Measurements from ENCODE around the gene TBC1D9B.

TBC1D9B gene

GRCh38 chr5:179868541-179868940, 39.2 kb downstream of the TBC1D9B start:
- DNase-seq: no peak

- DNase-seq: no peak
Measured at GRCh38 chr5:179867476-179867875, 40.2 kb downstream of the TBC1D9B start.

DNA sequence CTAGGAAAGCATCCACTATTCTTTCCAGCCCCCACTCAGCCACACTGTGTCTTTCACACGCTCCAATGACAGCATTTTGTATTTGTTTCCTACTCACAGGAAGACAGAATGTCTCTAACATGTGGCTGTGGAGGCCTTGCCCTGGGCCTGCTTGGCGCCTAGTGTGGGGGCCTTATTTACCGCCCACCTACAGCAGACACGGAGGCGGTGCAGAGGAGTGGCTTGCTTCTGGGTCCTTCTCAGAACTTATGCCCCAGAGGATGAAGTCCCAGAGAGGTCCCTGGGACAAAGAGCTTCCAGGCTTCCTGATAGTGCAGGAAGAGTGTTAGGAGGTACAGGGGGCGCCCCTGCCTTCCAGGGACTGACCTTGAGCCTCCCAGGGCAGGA, 40.6 kb downstream of the TBC1D9B start:
- no peak for DNase-seq

DNA sequence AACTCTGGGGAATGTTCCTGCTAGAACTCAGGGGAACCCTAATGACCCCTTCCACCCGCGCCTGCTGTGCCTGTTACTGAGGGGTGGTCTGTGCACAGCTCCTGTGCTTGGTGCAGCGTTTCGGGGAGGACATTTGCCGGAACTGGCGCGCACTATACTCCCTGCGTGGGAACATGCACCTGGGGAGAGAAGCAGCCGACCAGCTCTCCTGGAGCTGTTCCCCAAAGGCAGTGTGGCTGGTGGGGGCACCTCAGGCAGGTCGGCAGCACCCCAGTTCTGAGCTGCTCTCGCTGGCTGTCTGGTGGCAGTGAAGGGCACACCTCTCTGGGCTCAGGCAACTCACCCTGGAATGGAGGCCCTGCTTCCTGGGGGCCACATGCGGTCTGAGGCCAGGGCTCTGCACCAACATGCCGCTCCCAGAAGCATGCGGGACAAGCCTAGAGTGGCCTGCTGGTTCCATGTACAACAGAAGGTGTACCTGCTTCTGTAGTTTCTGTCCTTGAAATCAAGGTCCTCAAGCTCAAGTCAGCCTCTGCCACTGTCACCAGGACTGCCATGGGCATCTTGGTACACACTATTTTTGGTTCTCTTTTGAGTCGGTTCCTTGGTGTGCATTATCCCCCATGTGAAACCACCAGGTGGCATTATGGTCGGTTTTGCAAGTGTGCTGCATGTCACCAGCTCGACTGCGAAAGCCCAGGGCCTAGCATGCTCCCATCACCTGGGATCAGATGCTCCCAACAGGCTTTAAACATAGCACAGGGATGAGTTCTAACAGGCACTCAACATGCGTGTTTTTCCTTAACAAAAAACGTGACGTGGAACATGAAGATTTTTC, 41.2 kb downstream of the TBC1D9B start:
- DNase-seq: no peak

DNA sequence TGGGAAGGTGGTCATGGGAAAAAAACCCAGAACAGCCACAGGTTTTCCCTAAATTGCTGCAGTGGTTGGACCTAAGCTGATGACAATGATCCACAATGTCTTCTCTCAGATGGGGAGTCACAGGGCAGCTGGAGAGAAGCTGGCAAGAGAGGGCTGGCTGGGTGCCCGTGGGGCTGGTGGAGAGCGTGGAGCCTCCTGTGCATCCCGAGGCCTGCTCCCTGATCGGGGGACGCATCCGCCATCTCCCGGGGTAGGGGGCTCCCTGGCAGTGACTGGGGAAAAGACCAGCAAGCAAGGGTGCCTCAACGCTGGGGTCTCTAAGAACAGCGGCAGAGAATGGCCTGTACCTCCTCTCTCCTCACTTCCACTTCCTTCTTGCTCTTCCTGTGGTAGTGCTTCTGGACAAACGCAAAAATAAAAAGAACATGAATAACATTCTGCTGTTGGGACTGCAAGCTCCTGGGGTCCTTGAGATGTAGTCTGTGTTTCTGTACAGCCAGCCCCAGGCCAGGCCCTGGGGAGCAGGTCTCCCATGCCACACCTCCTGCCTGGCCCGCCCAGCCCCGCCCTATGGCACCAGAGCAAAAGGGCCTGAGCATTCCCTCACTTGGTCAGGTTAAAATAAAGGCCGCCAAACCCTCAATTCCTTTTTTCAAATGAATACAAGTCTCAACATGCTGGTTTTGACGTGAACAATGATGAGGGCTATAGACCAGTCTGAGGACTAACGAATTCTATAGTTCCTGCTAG, 42.0 kb downstream of the TBC1D9B start:
- DNase-seq: no peak

DNA sequence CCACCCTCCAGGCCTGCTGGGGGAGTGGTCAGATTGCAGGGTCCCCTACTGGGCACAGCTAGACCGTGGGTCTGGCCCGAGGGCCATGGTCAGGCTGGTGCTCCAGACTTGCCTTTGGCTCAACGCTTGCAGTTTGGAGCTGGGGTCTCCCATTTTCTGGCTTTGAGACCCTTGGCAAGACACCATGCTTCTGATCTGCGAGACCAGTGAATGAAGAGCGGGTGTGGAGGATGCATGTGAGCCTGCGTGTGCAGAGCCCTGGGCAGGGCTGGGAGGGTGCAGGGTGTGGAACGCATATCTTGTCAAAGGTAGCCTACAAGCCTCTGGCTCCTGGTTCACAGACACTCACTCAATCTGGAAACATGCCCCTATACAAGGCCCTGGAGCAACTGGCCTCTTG, 43.0 kb downstream of the TBC1D9B start:
- no peak for DNase-seq

DNA sequence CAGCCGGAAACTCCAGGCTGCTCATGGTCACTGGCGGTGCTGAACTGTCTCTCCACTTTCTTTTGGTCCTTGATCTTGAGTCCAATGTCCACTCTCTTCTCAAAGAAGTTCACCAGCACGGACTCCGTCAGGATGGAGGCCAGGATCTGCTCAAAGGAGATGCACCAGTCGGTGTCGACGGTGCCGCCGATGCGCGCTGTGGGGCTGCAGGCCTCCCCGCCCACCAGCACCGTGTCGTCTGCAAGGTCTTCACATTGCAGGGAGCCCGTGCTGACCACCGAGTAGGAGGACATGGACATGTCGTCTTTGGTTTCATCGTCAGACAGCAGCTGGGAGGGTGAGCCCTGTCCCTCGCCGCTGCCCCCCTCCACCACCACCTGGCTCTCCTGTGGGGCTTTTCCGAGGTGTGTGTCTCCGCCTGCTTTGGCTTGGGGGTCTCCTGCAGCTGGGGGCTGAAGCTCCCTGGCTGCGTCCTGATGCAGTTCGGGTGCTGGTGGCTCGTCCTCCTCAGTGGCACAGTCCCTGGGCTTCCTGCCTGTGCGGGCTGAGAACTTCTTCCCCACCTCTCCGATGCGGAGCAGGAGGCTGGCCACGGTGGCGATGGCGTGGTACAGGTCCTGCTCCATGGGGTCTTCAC, 44.1 kb downstream of the TBC1D9B start:
- DNase-seq: no peak

- no peak for DNase-seq
Measured at GRCh38 chr5:179862891-179863290, 44.8 kb downstream of the TBC1D9B start.

DNA sequence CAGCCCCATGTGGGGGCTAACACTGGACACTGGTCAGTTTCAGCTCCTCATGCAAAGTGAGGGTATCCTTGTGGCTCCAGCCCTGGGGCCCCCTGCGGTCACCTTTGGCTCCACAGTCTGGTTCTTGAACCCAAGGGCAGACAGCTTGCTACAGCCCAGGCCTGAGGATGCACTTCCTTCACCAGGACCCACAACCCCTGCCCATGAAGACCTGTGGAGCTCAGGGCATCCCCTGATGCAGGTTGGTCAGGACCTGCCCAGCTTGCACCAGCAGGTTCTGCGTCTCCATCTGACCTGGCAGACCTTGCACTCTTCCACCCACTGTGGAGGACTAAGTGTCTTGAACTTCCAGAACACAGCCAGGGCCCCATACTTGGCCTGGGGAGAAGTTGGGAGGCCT, 45.4 kb downstream of the TBC1D9B start:
- DNase-seq: no peak

DNA sequence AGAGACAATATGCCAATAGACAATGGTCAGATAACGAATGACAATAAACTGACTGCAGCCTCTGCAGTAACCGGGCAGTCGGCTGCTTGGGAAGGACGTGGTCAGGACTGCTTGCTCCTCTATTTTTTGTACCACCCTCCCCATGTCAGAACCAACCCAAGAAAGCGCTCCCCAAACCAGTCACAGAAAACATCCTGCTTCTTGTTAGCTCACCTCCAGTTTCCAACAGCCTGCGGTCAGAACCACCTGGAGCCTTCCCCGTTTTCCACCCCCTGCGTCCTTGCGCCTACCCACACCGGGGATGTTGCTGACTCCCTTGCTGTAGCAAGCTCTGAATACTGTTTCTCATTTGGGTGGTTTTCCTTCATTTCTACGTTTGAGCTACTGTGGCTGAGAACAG, 47.4 kb downstream of the TBC1D9B start:
- no peak for DNase-seq

DNA sequence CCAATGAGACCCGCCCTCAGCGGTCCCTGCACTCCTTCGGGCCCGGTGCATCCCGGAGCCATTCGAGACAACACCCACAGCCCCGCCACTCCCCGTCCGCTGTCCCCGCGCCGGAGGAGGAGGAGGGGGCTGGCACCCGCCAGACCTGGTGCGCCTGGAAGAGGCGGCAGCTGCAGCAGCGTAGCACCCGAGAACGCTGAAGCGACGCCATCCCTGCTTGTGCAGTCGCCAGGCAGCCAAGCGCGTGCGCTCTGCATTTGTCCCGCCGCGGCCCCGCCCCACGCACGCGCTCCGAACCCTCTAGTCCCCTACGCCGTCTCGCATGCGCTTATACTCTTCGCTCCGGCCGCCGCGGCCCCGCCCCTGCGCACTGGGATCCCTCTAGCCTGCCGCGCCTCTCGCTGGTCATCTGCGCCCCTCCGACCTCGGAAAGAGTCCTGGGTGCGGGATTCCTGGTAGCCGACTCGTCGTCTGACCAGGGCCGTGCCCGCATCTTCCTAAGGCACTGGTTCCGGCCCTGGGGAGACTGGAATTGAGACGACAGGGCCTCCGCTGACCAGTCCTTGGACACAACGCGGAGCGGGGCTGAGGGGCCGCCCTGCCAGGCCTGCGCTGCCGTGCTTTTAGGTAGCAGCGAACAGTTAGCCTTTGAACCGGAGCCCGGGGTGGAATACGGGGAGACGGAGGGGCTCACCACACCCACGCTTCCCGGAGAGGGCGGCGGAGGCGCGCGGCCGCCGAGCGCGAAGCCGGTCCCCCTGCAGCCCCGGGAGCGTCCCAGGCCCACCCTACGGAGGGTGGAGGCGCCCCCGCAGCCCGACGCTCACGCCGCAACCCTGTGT, 48.9 kb downstream of the TBC1D9B start, which contains the start of gene MRNIP:
Gene MRNIP, minus strand, starts transcription at position 232 of the 842 bp plus-strand sequence. Its CDS starts 21 bp downstream, at position 211.
- peak; percentile 87 to 89 for DNase-seq

DNA sequence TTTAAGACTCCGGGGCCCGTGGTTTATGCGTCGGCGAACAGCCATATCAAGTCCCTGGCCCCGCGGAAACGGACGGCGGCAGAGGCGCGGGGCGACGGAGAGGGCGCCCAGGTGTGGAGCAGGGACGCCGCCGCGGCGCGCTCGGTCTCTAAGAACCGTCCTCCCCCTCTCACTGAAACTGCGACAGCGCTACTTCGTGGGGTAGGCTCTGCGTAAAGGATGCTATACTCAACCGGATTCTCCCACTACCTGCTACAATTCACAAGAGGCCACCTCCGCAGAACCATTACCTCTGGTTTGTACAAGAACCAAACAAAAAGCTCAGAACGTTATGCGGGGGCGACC, 49.5 kb downstream of the TBC1D9B start:
- peak in 1 of 2 donors; percentile 27 for DNase-seq

DNA sequence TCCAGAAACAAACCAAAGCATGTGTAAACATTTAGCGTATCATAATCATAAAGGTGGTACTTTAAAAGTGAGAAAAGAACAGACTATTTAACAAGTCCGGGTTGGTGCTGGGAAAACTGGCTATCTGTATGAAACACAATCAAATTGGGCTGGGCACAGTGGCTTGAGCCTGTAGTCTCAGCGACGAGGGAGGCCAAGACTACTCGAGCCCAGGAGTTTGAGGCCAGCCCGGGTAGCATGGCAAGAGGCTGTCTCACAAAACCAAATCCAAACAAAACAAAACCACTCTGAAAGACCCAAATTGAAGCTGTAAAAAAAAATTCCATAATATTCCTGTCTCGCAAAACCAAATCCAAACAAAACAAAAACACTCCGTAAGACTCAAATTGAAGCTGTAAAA, 53.3 kb downstream of the TBC1D9B start:
- DNase-seq: no peak

GRCh38 chr5:179852993-179853547, 54.6 kb downstream of the TBC1D9B start:
- DNase-seq: no peak

- DNase-seq: no peak
Measured at GRCh38 chr5:179841621-179842020, 66.1 kb downstream of the TBC1D9B start.

DNA sequence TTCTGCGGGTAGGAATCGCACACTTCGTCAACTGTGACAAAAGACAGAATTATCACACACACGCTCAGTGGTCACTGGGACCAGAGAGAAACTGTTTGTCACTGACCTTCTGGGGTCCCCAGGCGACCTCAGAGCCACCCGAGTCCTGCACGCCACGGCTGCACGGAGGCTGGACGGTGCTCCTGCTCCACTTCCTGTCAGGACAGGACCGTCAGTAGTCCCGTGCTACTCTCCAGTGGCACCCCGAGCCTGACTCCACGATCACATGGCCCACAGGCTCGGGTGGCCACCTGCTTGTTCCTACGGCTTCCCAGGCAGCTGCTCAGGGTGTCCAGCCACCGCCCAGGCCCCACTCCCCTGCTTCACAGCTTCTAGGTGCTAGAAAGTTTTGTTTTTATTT, 66.9 kb downstream of the TBC1D9B start:
- no peak for DNase-seq

- DNase-seq: peak in 1 of 2 donors; percentile 15
Measured at GRCh38 chr5:179840321-179840720, 67.4 kb downstream of the TBC1D9B start.

DNA sequence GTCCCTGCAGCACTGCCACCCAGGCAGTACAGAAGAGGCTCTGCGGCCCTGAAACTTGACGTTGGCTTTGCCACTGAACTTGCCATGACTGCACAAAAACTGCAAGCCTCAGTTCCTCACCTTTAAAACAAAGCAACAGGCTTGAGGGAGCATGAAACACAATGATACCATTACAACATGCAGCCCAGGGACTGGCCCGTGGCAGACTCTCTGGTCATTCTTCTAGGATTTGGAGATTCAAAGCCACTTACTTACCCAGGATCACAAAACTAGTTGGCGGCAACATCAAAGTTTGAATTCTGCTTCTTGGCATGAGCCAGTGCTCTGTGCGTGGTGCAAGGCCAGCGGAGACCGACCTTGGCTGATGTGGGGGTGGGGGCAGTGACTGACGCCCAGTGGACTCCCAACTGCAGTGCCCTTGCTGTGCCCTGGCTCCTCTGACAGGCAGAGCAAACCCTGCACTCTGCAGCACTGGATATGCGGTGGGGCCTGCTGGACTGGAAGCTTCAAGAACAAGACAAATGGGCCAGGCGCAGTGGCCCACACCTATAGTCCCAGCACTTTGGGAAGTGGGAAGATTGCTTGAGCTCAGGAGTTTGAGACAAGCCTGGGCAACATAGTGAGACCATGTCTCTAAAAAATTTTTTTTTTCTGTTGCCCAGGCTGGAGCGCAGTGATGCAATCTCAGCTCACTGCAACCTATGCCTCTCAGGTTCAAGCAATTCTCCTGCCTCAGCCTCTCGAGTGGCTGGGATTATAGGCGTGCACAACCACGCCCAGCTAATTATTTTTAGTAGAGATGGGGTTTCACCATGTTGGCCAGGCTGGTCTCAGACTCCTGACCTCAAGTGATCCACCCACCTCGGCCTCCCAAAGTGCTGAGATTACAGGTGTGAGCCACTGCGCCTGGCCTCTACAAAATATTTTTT, 68.1 kb downstream of the TBC1D9B start:
- peak in 1 of 2 donors; percentile 24 for DNase-seq

GRCh38 chr5:179837076-179838011, 70.4 kb downstream of the TBC1D9B start:
- peak in 1 of 2 donors; percentile 18 for DNase-seq
